HG02973 (cell line): Measurements from ENCODE around the gene POU6F1.

Experiments
- ATAC-seq: cut with Tn5 transposase; IDR thresholded peaks from one replicate; pipeline ENCODE4 v1.9.1; 2021; ENCODE audit warnings: moderate library complexity; ENCODE audit not compliant: unreplicated experiment

POU6F1 gene

GRCh38 chr12:51171884-51172514, 45.9 kb downstream of the POU6F1 start:
- ATAC-seq: peak; percentile 10

- no peak for ATAC-seq
These were observed 54.1 kb downstream of the POU6F1 start for GRCh38 chr12:51163795-51164194.

GRCh38 chr12:51162217-51162616, 55.6 kb downstream of the POU6F1 start:
- ATAC-seq: no peak

- ATAC-seq: no peak
These were observed 56.9 kb downstream of the POU6F1 start for GRCh38 chr12:51160814-51161459.

- ATAC-seq: no peak
These were observed 61.6 kb downstream of the POU6F1 start for GRCh38 chr12:51156245-51156765.

GRCh38 chr12:51152953-51153352, 64.9 kb downstream of the POU6F1 start:
- ATAC-seq: no peak

GRCh38 chr12:51150777-51151176, 67.1 kb downstream of the POU6F1 start:
- no peak for ATAC-seq

GRCh38 chr12:51147309-51147708, 70.6 kb downstream of the POU6F1 start:
- ATAC-seq: no peak

- ATAC-seq: no peak
These were observed 78.5 kb downstream of the POU6F1 start for GRCh38 chr12:51139292-51139844.
